UCSD-AML1 (cell line): ENCODE data around the gene CCNY.

Experiments used
- DNase-seq: peaks from one replicate; lab custom pipeline; 2025; ENCODE audit not compliant: unreplicated experiment; lab: John Stamatoyannopoulos, UW

CCNY gene

GRCh38 chr10:35575640-35576039 is 239.3 kb downstream of the CCNY start:
- no peak for DNase-seq

- DNase-seq: no peak
These were observed 240.4 kb downstream of the CCNY start for GRCh38 chr10:35576730-35577129.

GRCh38 chr10:35577926-35578617 is 241.8 kb downstream of the CCNY start:
- no peak for DNase-seq

GRCh38 chr10:35578618-35578956 is 242.3 kb downstream of the CCNY start:
- DNase-seq: no peak

GRCh38 chr10:35579116-35579515 is 242.8 kb downstream of the CCNY start:
- DNase-seq: no peak

- no peak for DNase-seq
These were observed 243.6 kb downstream of the CCNY start for GRCh38 chr10:35579726-35580422.

GRCh38 chr10:35580423-35580770 is 244.1 kb downstream of the CCNY start:
- no peak for DNase-seq

GRCh38 chr10:35581655-35582054 is 245.3 kb downstream of the CCNY start:
- DNase-seq: no peak

- DNase-seq: no peak
These were observed 248.6 kb downstream of the CCNY start for GRCh38 chr10:35584946-35585345.

- no peak for DNase-seq
These were observed 249.0 kb downstream of the CCNY start for GRCh38 chr10:35585356-35585755.

GRCh38 chr10:35585903-35586535 is 249.7 kb downstream of the CCNY start:
- DNase-seq: no peak

GRCh38 chr10:35588836-35589235 is 252.5 kb downstream of the CCNY start:
- DNase-seq: no peak

- no peak for DNase-seq
These were observed 256.1 kb downstream of the CCNY start for GRCh38 chr10:35592441-35592840.

- no peak for DNase-seq
These were observed 258.1 kb downstream of the CCNY start for GRCh38 chr10:35594115-35595079.

GRCh38 chr10:35595106-35595505 is 258.8 kb downstream of the CCNY start:
- DNase-seq: no peak

GRCh38 chr10:35598379-35598778 is 262.1 kb downstream of the CCNY start:
- no peak for DNase-seq

GRCh38 chr10:35600193-35600592 is 263.9 kb downstream of the CCNY start:
- DNase-seq: no peak

GRCh38 chr10:35605191-35605590 is 268.9 kb downstream of the CCNY start, which contains the start of gene GJD4:
TSS of gene GJD4 (plus strand) at chr10:35605341. CDS start at chr10:35605568, 227 bp downstream.
- DNase-seq: no peak

GRCh38 chr10:35606430-35606829 is 270.1 kb downstream of the CCNY start:
- no peak for DNase-seq

GRCh38 chr10:35607475-35608327 is 271.4 kb downstream of the CCNY start:
- no peak for DNase-seq
